ENCODE measurements around the gene FKBP2. TPM values are rescaled to one million over a fixed set of nuclear protein-coding genes. Genes with fewer than 3 reads are reported as not detected.
A peak's percentile ranks its signal among the peaks of the same experiment; 100 is the strongest.

FKBP2 gene
- total RNA-seq, 3 donors from 2014 or later = 67.5 to 91.0 (median 75.8) TPM

- Histone ChIP-seq H3K9me3 (no peaks in the 10 kb centered on the region), H3K4me1 (ENCODE audit: low read depth) (peaks cover 47% of the 10 kb centered on the region), H3K36me3 (ENCODE audit: low read depth) (no peaks in the 10 kb centered on the region), H3K4me3 (no peak overlapping the region)
- no peak for TF ChIP-seq CTCF (IDR thresholded peaks at IDR 0.05)
- ATAC-seq = no peak
- peak; percentile 31 to 71 (median 54) for DNase-seq
- intact Hi-C loops (cut with DNase I, micrococcal nuclease) = no loop called here
These were observed 2.8 kb upstream of the FKBP2 start for GRCh38 chr11:64238076-64238475.

- no peaks in the 10 kb centered on the region for H3K9me3 ChIP-seq
- no peak overlapping the region for H3K4me3 ChIP-seq
- ATAC-seq (no peak), DNase-seq (peak in 1 of 3 donors; percentile 26)
- no peaks in the 10 kb centered on the region for H3K36me3 ChIP-seq (ENCODE audit: low read depth)
- peaks cover 50% of the 10 kb centered on the region for H3K4me1 ChIP-seq (ENCODE audit: low read depth)
- TF ChIP-seq CTCF (IDR thresholded peaks at IDR 0.05) = no peak
- intact Hi-C loops (cut with DNase I, micrococcal nuclease) = no loop called here
These were observed 1.9 kb upstream of the FKBP2 start for GRCh38 chr11:64238999-64239398.

- peak; percentile 24 to 70 (median 46) for DNase-seq
- Histone ChIP-seq H3K4me3 (no peak overlapping the region), H3K9me3 (no peaks in the 10 kb centered on the region), H3K36me3 (ENCODE audit: low read depth) (no peaks in the 10 kb centered on the region), H3K4me1 (ENCODE audit: low read depth) (peaks cover 53% of the 10 kb centered on the region)
- ATAC-seq = peak; percentile 3
- TF ChIP-seq CTCF (IDR thresholded peaks at IDR 0.05) = no peak
- intact Hi-C loops (cut with DNase I, micrococcal nuclease) = loop anchor here in 1 of 2 donors (10.0 kb wide), 1 partner anchor 55 kb away; the partner anchor contains the start of gene STIP1
These were observed 1.0 kb upstream of the FKBP2 start for GRCh38 chr11:64239662-64240434.

GRCh38 chr11:64241241-64241490 is 271 bp downstream of the FKBP2 start:
- Histone ChIP-seq H3K9me3 (no peaks in the 10 kb centered on the region), H3K4me1 (ENCODE audit: low read depth) (peaks cover 48% of the 10 kb centered on the region), H3K36me3 (ENCODE audit: low read depth) (no peaks in the 10 kb centered on the region), H3K4me3 (peak overlapping the region; percentile 20)
- DNase-seq (peak in 2 of 3 donors; percentile 100), ATAC-seq (peak; percentile 77)
- TF ChIP-seq CTCF (IDR thresholded peaks at IDR 0.05) = no peak
- intact Hi-C loops (cut with DNase I, micrococcal nuclease) = loop anchor here in 1 of 2 donors (10.0 kb wide), 1 partner anchor 56 kb away; the partner anchor contains the start of gene STIP1

- Histone ChIP-seq H3K9me3 (no peaks in the 10 kb centered on the region), H3K36me3 (ENCODE audit: low read depth) (no peaks in the 10 kb centered on the region), H3K4me1 (ENCODE audit: low read depth) (peaks cover 48% of the 10 kb centered on the region), H3K4me3 (peak overlapping the region; percentile 86)
- intact Hi-C loops (cut with DNase I, micrococcal nuclease) = loop anchor here in 1 of 2 donors (10.0 kb wide), 1 partner anchor 57 kb away; the partner anchor contains the start of gene STIP1
- TF ChIP-seq CTCF (IDR thresholded peaks at IDR 0.05) = peak; percentile 23
- DNase-seq = peak in 1 of 3 donors; percentile 99
- peak; percentile 7 for ATAC-seq
These were observed 838 bp downstream of the FKBP2 start for GRCh38 chr11:64241491-64242374.

Data from mucosa of descending colon (tissue), 3 donors.